Measurements from ENCODE around the gene NMT1. TPM values are rescaled to one million over a fixed set of nuclear protein-coding genes. Genes with fewer than 3 reads are reported as not detected.

The NMT1 gene
- total RNA-seq, 3 donors from 2014 or later = 81.9 to 130 (median 84.0) TPM

DNA sequence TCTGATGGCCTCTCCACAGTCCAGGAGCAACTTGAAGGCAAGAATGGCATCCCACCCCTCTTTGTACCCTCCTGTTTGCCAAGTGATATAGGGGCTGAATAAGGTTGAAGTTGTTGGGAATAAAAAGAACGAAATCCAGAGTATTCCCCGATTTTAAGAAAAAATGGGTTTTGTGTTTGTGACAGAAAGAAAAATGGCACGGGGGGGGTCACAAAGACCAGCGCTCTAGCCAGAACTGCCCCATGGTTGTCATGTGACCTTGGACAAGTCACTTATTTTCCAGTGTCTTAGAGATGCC is 85.4 kb downstream of the NMT1 start:
- Histone ChIP-seq H3K4me3 (peak overlapping the region; percentile 66 to 83 (median 71)), H3K27ac (peak overlapping the region; percentile 99 to 100), H3K9me3 (no peaks in the 10 kb centered on the region), H3K36me3 (no peaks in the 10 kb centered on the region), H3K27me3 (no peaks in the 10 kb centered on the region), H3K4me1 (peaks cover 9 to 14% of the 10 kb centered on the region in 2 donors)
- TF ChIP-seq, protein P1, sequence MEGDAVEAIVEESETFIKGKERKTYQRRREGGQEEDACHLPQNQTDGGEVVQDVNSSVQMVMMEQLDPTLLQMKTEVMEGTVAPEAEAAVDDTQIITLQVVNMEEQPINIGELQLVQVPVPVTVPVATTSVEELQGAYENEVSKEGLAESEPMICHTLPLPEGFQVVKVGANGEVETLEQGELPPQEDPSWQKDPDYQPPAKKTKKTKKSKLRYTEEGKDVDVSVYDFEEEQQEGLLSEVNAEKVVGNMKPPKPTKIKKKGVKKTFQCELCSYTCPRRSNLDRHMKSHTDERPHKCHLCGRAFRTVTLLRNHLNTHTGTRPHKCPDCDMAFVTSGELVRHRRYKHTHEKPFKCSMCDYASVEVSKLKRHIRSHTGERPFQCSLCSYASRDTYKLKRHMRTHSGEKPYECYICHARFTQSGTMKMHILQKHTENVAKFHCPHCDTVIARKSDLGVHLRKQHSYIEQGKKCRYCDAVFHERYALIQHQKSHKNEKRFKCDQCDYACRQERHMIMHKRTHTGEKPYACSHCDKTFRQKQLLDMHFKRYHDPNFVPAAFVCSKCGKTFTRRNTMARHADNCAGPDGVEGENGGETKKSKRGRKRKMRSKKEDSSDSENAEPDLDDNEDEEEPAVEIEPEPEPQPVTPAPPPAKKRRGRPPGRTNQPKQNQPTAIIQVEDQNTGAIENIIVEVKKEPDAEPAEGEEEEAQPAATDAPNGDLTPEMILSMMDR (IDR thresholded peaks at IDR 0.05) = no peak
- TF ChIP-seq POLR2AphosphoS5 (IDR thresholded peaks at IDR 0.05) (no peak), POLR2A (IDR thresholded peaks at IDR 0.05) (no peak)
- intact Hi-C loops (cut with DNase I; ENCODE audit: low total_unique reads) = no loop called here
- DNase-seq (ENCODE audit: low spot score in 2 of 2) = no peak

DNA sequence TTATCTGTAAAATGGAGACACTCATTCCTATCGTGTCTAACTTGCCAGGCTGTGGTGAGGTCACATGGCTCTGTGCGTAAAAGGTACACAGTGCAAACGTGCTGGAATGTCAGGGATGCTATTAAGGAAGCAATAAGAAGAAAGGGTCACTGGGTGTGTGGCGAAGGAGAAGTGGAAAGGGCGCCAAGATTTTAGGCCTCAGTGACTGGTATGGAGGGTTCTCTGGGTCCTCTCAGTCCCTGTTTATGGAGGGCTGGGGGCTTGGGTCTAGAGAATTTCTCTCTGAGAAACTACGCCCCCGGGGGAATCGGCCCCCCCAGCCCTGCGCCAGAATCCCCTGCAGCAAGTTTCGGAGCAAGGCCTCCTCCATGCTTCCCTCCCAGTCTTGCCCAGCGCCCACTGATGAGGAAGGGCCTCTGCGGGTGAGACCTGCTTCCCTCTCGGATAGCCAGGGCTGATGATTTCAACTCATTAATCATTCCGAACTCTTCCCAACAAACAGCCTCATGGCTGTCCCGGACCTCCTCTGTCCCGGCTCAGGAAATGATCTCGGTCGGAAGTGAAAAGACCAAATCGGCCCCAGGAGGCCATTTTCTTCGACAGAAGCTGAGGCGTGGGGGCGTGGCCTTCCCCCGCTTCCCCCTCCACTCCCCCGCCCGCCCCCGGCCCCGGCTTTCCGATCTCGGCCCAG is 85.9 kb downstream of the NMT1 start:
- H3K9me3 ChIP-seq = no peaks in the 10 kb centered on the region
- peak; percentile 60 to 84 for DNase-seq (ENCODE audit: low spot score in 2 of 2)
- H3K27ac ChIP-seq = peak overlapping the region; percentile 99 to 100
- TF ChIP-seq POLR2AphosphoS5 (IDR thresholded peaks at IDR 0.05) (peak in 1 of 3 donors; percentile 7), POLR2A (IDR thresholded peaks at IDR 0.05) (peak; percentile 1)
- TF ChIP-seq, protein P1 (IDR thresholded peaks at IDR 0.05) = no peak
- H3K4me3 ChIP-seq = peak overlapping the region; percentile 66 to 83 (median 71)
- intact Hi-C loops (cut with DNase I; ENCODE audit: low total_unique reads) = no loop called here
- peaks cover 9 to 19% of the 10 kb centered on the region in 2 donors for H3K4me1 ChIP-seq
- H3K27me3 ChIP-seq = no peaks in the 10 kb centered on the region
- H3K36me3 ChIP-seq = no peaks in the 10 kb centered on the region

DNA sequence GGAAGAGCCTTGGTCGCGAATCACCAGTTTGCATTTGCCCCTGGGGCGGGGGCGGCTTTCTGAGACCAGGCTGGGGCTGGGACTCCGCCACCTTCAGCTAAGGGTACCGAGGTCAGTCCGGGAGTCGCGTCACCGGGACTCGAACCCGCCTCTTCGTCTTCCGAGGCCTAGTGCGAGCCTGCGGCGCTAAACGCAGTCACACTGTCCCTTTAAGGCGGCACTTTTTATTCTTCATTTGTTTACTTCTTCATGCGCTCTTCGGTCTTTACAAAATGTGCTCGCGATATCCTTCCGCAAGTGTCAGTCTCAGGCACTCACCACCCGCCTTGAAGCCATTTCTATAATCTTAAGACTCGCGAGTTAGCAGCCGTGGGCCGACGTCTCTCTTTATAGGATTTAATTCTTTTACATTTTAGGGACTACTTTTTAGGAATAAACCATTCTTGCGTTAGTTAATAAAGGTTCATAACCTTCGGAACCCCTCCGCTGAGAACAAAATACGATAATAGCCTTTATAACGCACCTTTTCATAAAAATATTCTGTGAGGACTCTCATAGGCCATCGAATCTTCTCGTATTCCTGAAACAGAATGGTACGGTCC is 86.6 kb downstream of the NMT1 start:
- no peaks in the 10 kb centered on the region for H3K9me3 ChIP-seq
- peaks cover 9 to 19% of the 10 kb centered on the region in 2 donors for H3K4me1 ChIP-seq
- peak overlapping the region; percentile 66 to 83 (median 71) for H3K4me3 ChIP-seq
- no peaks in the 10 kb centered on the region for H3K36me3 ChIP-seq
- TF ChIP-seq, protein P1 (IDR thresholded peaks at IDR 0.05) = peak in 2 of 3 donors; percentile 12 to 43
- TF ChIP-seq POLR2A (IDR thresholded peaks at IDR 0.05) (peak; percentile 44), POLR2AphosphoS5 (IDR thresholded peaks at IDR 0.05) (peak; percentile 51 to 93 (median 85))
- peak; percentile 76 to 78 for DNase-seq (ENCODE audit: low spot score in 2 of 2)
- H3K27ac ChIP-seq = peak overlapping the region; percentile 99 to 100
- intact Hi-C loops (cut with DNase I; ENCODE audit: low total_unique reads) = no loop called here
- no peaks in the 10 kb centered on the region for H3K27me3 ChIP-seq

DNA sequence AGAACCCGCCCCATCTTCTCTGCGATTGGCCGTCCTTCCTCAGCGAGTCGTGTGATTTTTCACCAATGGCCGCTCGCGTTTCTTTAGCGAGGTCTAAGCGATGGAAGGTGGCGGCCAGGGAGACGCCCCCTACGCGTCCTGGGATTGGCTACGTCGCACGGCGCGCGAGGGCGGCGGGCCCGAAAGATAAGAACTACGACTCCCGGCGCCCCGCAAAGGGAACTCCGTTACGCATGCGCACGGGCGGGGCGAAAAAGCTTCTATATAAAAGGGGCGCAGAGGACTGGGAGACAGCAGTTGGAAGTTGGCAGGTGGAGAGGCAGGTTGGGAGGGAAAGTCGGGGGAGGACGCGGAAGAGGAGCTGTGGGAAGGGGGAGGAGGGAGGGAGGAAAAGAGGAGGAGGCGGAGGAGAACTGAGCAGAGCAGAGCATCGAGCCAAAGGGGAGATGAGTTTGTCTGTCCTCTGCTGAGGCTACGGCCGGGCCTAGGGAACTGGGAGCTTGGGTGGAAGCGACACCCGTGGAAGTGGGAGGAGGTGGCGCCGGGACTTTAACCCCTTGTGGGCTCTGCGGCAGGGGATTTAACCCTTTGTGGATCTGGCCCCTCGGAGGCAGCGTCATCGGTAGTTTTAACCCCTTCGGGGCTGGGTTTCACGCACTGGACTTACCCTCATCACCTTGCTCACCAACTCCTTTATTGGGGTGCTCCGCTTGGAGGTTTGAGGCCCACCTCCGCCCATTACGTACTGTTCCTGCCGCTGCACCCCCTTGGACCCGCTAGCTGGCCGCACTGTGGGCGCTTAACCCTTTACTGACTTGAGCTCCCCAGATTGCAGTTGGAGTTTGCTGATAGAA is 87.3 kb downstream of the NMT1 start, which contains the start of gene HEXIM1:
Gene HEXIM1, plus strand, starts transcription at position 293 of the 854 bp plus-strand sequence. CDS start 716 bp downstream, outside the sequence.
- H3K4me1 ChIP-seq = peaks cover 9 to 19% of the 10 kb centered on the region in 2 donors
- intact Hi-C loops (cut with DNase I; ENCODE audit: low total_unique reads) = no loop called here

More for the DNA sequence above, 87.3 kb downstream of the NMT1 start, which contains the start of gene HEXIM1:
- peak; percentile 100 for DNase-seq (ENCODE audit: low spot score in 2 of 2)
- no peaks in the 10 kb centered on the region for H3K27me3 ChIP-seq
- no peaks in the 10 kb centered on the region for H3K36me3 ChIP-seq
- H3K4me3 ChIP-seq = peak within 1 kb of the TSS; percentile 66 to 83 (median 71)
- peak within 1 kb of the TSS; percentile 99 to 100 for H3K27ac ChIP-seq
- TF ChIP-seq POLR2AphosphoS5 (IDR thresholded peaks at IDR 0.05) (peak; percentile 100), POLR2A (IDR thresholded peaks at IDR 0.05) (peak; percentile 100)
- TF ChIP-seq, protein P1 (IDR thresholded peaks at IDR 0.05) = no peak
- H3K9me3 ChIP-seq = no peaks in the 10 kb centered on the region
